Measurements from ENCODE around the gene ZFAND6. TPM values are rescaled to one million over a fixed set of nuclear protein-coding genes. Genes with fewer than 3 reads are reported as not detected.
"Not testable (repeated sequence)": the region's sequence is repeated elsewhere in the genome, so short reads cannot be mapped to it uniquely, and the experiment has no call there.

Gene ZFAND6
- total RNA-seq (2012; rRNA removed): 75.1 and 75.5 TPM in 2 replicates

GRCh38 chr15:80058851-80059785 lies at the start of gene ZFAND6:
ZFAND6 (plus strand) TSS chr15:80059676; CDS start chr15:80120345, 60,669 bp downstream.
- no peaks in the 10 kb centered on the region for H3K9me3 ChIP-seq (replicated peaks; ENCODE audit: low read length)
- peaks cover 8% of the 10 kb centered on the region for H3K27me3 ChIP-seq (ENCODE audit: control insufficient read depth, insufficient read depth, low read length)
- H3K4me3 ChIP-seq (ENCODE audit: low read length): peak within 1 kb of the TSS; percentile 82
- H3K4me1 ChIP-seq (ENCODE audit: control insufficient read depth, insufficient read depth, low read length): peaks cover 14% of the 10 kb centered on the region
- H3K9ac ChIP-seq (ENCODE audit: low read depth, low read length): peak within 1 kb of the TSS; percentile 88
- H3K4me2 ChIP-seq (ENCODE audit: low read length): peak within 1 kb of the TSS; percentile 99
- H3K36me3 ChIP-seq (ENCODE audit: insufficient read depth, low read length): no peaks in the 10 kb centered on the region

- no peaks in the 10 kb centered on the region for H3K9me3 ChIP-seq (replicated peaks; ENCODE audit: low read length)
- H3K27me3 ChIP-seq (ENCODE audit: control insufficient read depth, insufficient read depth, low read length): no peaks in the 10 kb centered on the region
- H3K4me1 ChIP-seq (ENCODE audit: control insufficient read depth, insufficient read depth, low read length): peaks cover 18% of the 10 kb centered on the region
- peak overlapping the region; percentile 16 for H3K4me2 ChIP-seq (ENCODE audit: low read length)
- H3K36me3 ChIP-seq (ENCODE audit: insufficient read depth, low read length): no peaks in the 10 kb centered on the region
- H3K9ac ChIP-seq (ENCODE audit: low read depth, low read length): peak overlapping the region; percentile 46
- no peak overlapping the region for H3K4me3 ChIP-seq (ENCODE audit: low read length)
These were observed 49.3 kb upstream of the ZFAND6 start for GRCh38 chr15:80010131-80010673.

GRCh38 chr15:80011041-80011523 lies 48.4 kb upstream of the ZFAND6 start:
- peak overlapping the region; percentile 46 for H3K9ac ChIP-seq (ENCODE audit: low read depth, low read length)
- not testable (repeated sequence) for H3K4me3 ChIP-seq (ENCODE audit: low read length); H3K9me3 ChIP-seq (replicated peaks; ENCODE audit: low read length); H3K27me3 ChIP-seq (ENCODE audit: control insufficient read depth, insufficient read depth, low read length); H3K36me3 ChIP-seq (ENCODE audit: insufficient read depth, low read length)
- H3K4me1 ChIP-seq (ENCODE audit: control insufficient read depth, insufficient read depth, low read length): peaks cover 18% of the 10 kb centered on the region
- H3K4me2 ChIP-seq (ENCODE audit: low read length): peak overlapping the region; percentile 16

GRCh38 chr15:80011596-80011995 lies 47.9 kb upstream of the ZFAND6 start:
- no peak overlapping the region for H3K9ac ChIP-seq (ENCODE audit: low read depth, low read length)
- no peaks in the 10 kb centered on the region for H3K36me3 ChIP-seq (ENCODE audit: insufficient read depth, low read length)
- H3K4me1 ChIP-seq (ENCODE audit: control insufficient read depth, insufficient read depth, low read length): peaks cover 18% of the 10 kb centered on the region
- no peaks in the 10 kb centered on the region for H3K9me3 ChIP-seq (replicated peaks; ENCODE audit: low read length)
- no peaks in the 10 kb centered on the region for H3K27me3 ChIP-seq (ENCODE audit: control insufficient read depth, insufficient read depth, low read length)
- H3K4me2 ChIP-seq (ENCODE audit: low read length): no peak overlapping the region
- no peak overlapping the region for H3K4me3 ChIP-seq (ENCODE audit: low read length)

- H3K4me1 ChIP-seq (ENCODE audit: control insufficient read depth, insufficient read depth, low read length): peaks cover 18% of the 10 kb centered on the region
- H3K36me3 ChIP-seq (ENCODE audit: insufficient read depth, low read length): no peaks in the 10 kb centered on the region
- H3K27me3 ChIP-seq (ENCODE audit: control insufficient read depth, insufficient read depth, low read length): no peaks in the 10 kb centered on the region
- no peak overlapping the region for H3K9ac ChIP-seq (ENCODE audit: low read depth, low read length)
- H3K4me2 ChIP-seq (ENCODE audit: low read length): no peak overlapping the region
- H3K4me3 ChIP-seq (ENCODE audit: low read length): no peak overlapping the region
- no peaks in the 10 kb centered on the region for H3K9me3 ChIP-seq (replicated peaks; ENCODE audit: low read length)
These were observed 47.3 kb upstream of the ZFAND6 start for GRCh38 chr15:80012060-80012726.

- not testable (repeated sequence) for H3K9ac ChIP-seq (ENCODE audit: low read depth, low read length); H3K4me2 ChIP-seq (ENCODE audit: low read length); H3K9me3 ChIP-seq (replicated peaks; ENCODE audit: low read length); H3K4me3 ChIP-seq (ENCODE audit: low read length); H3K27me3 ChIP-seq (ENCODE audit: control insufficient read depth, insufficient read depth, low read length); H3K36me3 ChIP-seq (ENCODE audit: insufficient read depth, low read length)
- H3K4me1 ChIP-seq (ENCODE audit: control insufficient read depth, insufficient read depth, low read length): peaks cover 18% of the 10 kb centered on the region
These were observed 45.3 kb upstream of the ZFAND6 start for GRCh38 chr15:80014186-80014585.

GRCh38 chr15:80015156-80015555 lies 44.3 kb upstream of the ZFAND6 start:
- no peaks in the 10 kb centered on the region for H3K36me3 ChIP-seq (ENCODE audit: insufficient read depth, low read length)

GRCh38 chr15:80016506-80016905 lies 43.0 kb upstream of the ZFAND6 start:
- H3K4me3 ChIP-seq (ENCODE audit: low read length); H3K4me1 ChIP-seq (ENCODE audit: control insufficient read depth, insufficient read depth, low read length); H3K4me2 ChIP-seq (ENCODE audit: low read length); H3K27me3 ChIP-seq (ENCODE audit: control insufficient read depth, insufficient read depth, low read length); H3K9ac ChIP-seq (ENCODE audit: low read depth, low read length); H3K36me3 ChIP-seq (ENCODE audit: insufficient read depth, low read length); H3K9me3 ChIP-seq (replicated peaks; ENCODE audit: low read length): not testable (repeated sequence)

More at GRCh38 chr15:80015156-80015555, 44.3 kb upstream of the ZFAND6 start:
- no peak overlapping the region for H3K4me2 ChIP-seq (ENCODE audit: low read length)
- peaks cover 12% of the 10 kb centered on the region for H3K4me1 ChIP-seq (ENCODE audit: control insufficient read depth, insufficient read depth, low read length)
- no peaks in the 10 kb centered on the region for H3K27me3 ChIP-seq (ENCODE audit: control insufficient read depth, insufficient read depth, low read length)
- no peak overlapping the region for H3K4me3 ChIP-seq (ENCODE audit: low read length)
- no peaks in the 10 kb centered on the region for H3K9me3 ChIP-seq (replicated peaks; ENCODE audit: low read length)
- no peak overlapping the region for H3K9ac ChIP-seq (ENCODE audit: low read depth, low read length)

GRCh38 chr15:80017139-80017538 lies 42.3 kb upstream of the ZFAND6 start:
- H3K4me3 ChIP-seq (ENCODE audit: low read length): not testable (repeated sequence)

GRCh38 chr15:80019168-80019745 lies 40.2 kb upstream of the ZFAND6 start:
- H3K36me3 ChIP-seq (ENCODE audit: insufficient read depth, low read length): no peaks in the 10 kb centered on the region
- H3K9me3 ChIP-seq (replicated peaks; ENCODE audit: low read length): no peaks in the 10 kb centered on the region
- no peak overlapping the region for H3K9ac ChIP-seq (ENCODE audit: low read depth, low read length)
- H3K4me1 ChIP-seq (ENCODE audit: control insufficient read depth, insufficient read depth, low read length): no peaks in the 10 kb centered on the region
- no peak overlapping the region for H3K4me3 ChIP-seq (ENCODE audit: low read length)
- peaks cover 3% of the 10 kb centered on the region for H3K27me3 ChIP-seq (ENCODE audit: control insufficient read depth, insufficient read depth, low read length)
- H3K4me2 ChIP-seq (ENCODE audit: low read length): no peak overlapping the region

More at GRCh38 chr15:80017139-80017538, 42.3 kb upstream of the ZFAND6 start:
- not testable (repeated sequence) for H3K4me2 ChIP-seq (ENCODE audit: low read length); H3K27me3 ChIP-seq (ENCODE audit: control insufficient read depth, insufficient read depth, low read length); H3K9me3 ChIP-seq (replicated peaks; ENCODE audit: low read length); H3K9ac ChIP-seq (ENCODE audit: low read depth, low read length); H3K4me1 ChIP-seq (ENCODE audit: control insufficient read depth, insufficient read depth, low read length); H3K36me3 ChIP-seq (ENCODE audit: insufficient read depth, low read length)

- H3K9ac ChIP-seq (ENCODE audit: low read depth, low read length); H3K4me1 ChIP-seq (ENCODE audit: control insufficient read depth, insufficient read depth, low read length); H3K9me3 ChIP-seq (replicated peaks; ENCODE audit: low read length); H3K4me3 ChIP-seq (ENCODE audit: low read length); H3K4me2 ChIP-seq (ENCODE audit: low read length); H3K27me3 ChIP-seq (ENCODE audit: control insufficient read depth, insufficient read depth, low read length); H3K36me3 ChIP-seq (ENCODE audit: insufficient read depth, low read length): not testable (repeated sequence)
These were observed 39.3 kb upstream of the ZFAND6 start for GRCh38 chr15:80020149-80020548.
